C4-2B (cell line): ENCODE results near the gene KCNQ1.

ENCODE experiments used
- H3K27ac ChIP-seq: fragments of 450-650 bp; 2 replicates; pipeline ENCODE4 v1.5.1; 2017
- ZFX ChIP-seq: fragments of 450-650 bp; IDR thresholded peaks from 2 replicates; pipeline ENCODE4 v1.6.1; 2017
- TF ChIP-seq, protein P1 (sequence below): fragments of 450-650 bp; conservative IDR thresholded peaks from 2 replicates; pipeline ENCODE4 v1.5.1; 2017; ENCODE audit warnings: mild to moderate bottlenecking

The KCNQ1 gene

DNA sequence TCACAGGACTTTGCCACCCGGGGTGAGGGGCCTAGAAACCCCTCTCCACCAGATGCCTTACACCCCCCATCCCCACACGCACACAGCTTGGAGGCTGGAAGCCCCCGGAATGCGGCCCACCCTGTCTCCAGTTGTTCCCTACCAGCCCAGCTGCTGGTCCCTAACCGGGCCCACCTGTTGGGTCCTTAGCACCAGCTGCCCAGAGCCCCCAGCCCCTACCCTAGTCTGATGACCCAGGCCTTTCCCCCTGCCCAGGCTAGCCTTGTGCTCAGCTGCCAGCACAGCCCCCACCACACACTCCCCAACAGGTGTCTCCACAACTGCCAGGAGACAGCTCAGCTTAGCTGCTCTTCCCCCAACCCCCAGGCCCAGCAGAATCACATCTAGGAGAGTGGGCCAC, 373.7 kb downstream of the KCNQ1 start:
- no peak overlapping the region for H3K27ac ChIP-seq
- TF ChIP-seq, protein P1, sequence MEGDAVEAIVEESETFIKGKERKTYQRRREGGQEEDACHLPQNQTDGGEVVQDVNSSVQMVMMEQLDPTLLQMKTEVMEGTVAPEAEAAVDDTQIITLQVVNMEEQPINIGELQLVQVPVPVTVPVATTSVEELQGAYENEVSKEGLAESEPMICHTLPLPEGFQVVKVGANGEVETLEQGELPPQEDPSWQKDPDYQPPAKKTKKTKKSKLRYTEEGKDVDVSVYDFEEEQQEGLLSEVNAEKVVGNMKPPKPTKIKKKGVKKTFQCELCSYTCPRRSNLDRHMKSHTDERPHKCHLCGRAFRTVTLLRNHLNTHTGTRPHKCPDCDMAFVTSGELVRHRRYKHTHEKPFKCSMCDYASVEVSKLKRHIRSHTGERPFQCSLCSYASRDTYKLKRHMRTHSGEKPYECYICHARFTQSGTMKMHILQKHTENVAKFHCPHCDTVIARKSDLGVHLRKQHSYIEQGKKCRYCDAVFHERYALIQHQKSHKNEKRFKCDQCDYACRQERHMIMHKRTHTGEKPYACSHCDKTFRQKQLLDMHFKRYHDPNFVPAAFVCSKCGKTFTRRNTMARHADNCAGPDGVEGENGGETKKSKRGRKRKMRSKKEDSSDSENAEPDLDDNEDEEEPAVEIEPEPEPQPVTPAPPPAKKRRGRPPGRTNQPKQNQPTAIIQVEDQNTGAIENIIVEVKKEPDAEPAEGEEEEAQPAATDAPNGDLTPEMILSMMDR = no peak
- no peak for TF ChIP-seq ZFX

DNA sequence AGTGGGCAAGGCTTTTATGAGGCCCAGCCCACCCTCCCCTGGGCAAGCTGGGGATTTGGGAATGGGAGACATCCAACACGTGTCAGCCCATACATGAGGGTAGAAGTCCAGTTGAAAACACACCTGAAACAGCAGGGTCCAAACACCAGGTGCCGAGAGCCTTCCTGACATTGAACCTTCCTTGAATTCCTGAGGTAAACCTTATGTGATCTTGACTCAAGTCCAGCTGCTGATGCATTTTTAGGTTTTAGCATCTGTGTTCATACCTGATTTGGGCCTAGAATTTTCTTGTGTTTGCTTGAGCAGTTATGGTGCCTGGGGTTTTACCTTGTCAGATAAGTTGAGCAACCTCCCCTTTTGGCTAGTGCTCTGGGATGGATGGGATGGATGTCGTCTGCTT, 374.5 kb downstream of the KCNQ1 start:
- H3K27ac ChIP-seq = no peak overlapping the region
- TF ChIP-seq, protein P1 = no peak
- no peak for TF ChIP-seq ZFX

DNA sequence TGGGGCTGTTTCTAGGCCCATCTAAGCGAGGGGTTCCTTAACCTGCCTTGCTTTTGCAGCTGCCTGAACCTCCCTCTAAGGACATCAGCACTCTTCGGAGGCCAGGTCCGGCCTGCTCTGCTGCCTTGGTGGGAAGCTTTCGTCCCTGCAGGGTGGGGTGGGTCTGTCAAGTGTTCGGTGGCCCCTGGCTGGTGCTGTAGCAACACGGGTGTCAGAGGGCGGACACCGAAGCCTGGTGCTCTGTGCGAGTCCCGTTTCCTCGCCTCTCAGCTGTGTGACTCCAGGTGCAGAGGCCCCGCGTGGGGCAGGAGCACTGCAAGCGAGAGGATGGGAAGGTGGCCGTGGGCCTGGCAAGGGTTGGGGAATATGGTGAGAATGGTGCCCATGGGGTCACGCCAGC, 376.2 kb downstream of the KCNQ1 start:
- no peak overlapping the region for H3K27ac ChIP-seq
- TF ChIP-seq ZFX = no peak
- TF ChIP-seq, protein P1 = no peak

DNA sequence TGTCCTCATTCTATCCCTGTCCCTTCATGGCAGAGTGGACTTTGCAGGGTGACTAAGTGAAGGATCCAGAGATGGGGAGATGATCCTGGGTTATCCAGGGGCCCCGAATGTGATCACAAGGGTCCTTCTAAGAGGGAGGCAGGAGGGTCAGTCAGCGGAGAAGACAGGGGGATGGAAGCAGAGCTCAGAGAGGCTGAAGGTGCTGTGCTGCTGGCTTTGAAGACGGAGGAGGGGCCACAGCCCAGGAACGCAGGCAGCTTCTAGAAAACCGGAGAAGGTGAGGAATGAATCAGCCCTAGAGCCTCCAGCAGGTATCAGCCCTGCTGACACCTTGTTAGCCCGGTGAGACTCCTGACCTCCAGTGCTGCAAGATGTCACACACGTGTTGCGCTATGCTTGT, 377.1 kb downstream of the KCNQ1 start:
- TF ChIP-seq, protein P1 = no peak
- no peak for TF ChIP-seq ZFX
- H3K27ac ChIP-seq = no peak overlapping the region

DNA sequence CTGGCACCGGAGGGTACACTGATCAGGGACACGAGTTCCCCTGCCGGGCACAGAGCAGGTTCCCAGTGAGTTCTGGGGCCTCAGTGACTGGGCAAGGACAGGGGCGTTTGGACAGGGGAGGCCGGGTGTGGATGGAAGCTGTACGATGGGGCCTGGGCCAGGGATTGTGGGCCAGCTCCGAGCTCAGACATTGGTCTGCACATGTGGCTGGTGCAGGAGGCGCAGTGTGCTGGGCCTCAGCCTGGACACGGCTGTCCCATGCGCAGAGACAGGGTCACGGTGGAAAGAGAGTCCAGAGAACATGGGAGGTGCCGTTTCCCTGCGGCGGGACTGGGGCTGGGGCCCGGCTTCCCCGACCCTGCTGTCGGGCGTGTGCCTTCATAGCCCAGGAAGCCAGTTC, 380.0 kb downstream of the KCNQ1 start:
- no peak overlapping the region for H3K27ac ChIP-seq
- no peak for TF ChIP-seq ZFX
- TF ChIP-seq, protein P1 = no peak

DNA sequence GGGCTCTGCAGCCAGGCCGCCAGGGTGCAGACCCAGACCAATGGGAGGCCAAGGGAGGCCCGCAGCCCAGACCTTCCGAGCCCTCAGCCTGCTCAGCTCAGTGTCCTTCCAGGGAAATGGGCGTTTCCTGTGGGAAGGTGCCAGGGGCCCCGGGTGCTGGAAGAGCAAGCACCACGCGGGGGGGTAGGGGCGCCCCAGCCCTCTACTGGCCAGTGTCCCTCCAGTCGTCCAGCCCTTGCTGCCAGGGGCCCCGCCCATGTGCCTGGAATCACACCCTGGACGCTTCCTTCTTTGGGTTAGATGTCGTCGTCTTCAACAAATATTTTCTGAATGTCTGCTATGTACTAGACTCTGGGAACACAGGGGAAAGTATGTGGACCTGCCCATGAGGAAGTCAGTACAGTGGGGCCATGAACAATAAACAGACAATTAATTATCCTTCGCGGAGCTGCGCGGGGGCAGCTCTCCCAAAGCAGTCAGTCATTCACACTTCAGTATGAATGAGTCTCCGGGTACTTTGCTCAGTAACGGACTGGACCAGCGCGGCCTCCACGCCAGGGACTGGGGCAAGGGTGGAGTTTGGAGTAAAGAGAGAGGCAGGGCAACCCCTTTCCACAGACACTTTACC, 380.6 kb downstream of the KCNQ1 start:
- no peak for TF ChIP-seq ZFX
- TF ChIP-seq, protein P1 = no peak
- no peak overlapping the region for H3K27ac ChIP-seq

DNA sequence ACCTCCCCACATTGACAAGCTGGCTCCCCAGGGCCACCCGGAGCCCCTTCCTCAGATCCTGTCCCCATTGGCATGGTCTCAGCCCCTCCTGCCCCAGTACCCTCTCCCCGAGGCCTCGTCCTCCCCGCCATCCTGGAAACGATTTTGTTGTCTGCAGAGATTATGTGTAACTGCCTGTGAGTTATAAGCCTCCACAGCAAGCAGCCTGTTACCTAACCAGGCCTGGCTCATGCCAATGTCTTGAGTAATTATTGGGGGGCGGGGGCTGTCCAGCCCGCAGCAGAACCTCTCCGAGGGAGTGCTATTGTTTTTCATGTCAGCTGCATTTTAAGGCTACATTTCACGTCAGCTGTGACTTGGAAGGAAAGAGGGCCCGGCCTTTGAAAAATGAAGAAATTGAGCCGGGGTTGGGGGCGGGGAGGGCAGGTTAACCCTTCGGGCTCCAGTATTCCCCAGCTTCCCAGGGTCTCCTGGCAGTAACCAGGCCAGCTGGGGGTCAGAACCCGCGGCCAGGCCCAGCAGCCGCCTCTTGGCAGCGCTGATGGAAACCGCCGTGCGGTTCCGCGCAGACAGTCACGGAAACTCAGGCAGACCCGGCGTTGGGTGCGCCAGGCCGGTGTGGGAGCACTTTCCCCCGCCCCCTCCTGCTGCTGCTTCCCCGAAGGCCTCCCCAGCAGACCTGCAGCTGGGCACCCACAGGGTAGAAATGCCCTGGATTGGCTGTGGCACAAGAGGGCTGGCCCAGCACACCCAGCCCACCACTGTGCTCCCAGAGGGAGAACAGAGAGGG, 381.3 kb downstream of the KCNQ1 start:
- TF ChIP-seq, protein P1 = no peak
- TF ChIP-seq ZFX = no peak
- no peak overlapping the region for H3K27ac ChIP-seq
